OCI-LY3 (cell line): Measurements from ENCODE around the gene CCND1.

Experiments
- EZH2phosphoT487 ChIP-seq: fragments of 200-600 bp; shearing (Covaris generic); IDR thresholded peaks from 2 replicates; pipeline ENCODE4 v1.6.1; 2018; ENCODE audit warnings: antibody characterized with exemption, mixed run types, low read depth
- TF ChIP-seq, protein P1 (sequence below): fragments of 200-600, 300-600 bp; sonication (generic); IDR thresholded peaks from 2 replicates; pipeline ENCODE4 v1.5.1; 2014; ENCODE audit warnings: antibody characterized with exemption, low read length, low read depth

DNA sequence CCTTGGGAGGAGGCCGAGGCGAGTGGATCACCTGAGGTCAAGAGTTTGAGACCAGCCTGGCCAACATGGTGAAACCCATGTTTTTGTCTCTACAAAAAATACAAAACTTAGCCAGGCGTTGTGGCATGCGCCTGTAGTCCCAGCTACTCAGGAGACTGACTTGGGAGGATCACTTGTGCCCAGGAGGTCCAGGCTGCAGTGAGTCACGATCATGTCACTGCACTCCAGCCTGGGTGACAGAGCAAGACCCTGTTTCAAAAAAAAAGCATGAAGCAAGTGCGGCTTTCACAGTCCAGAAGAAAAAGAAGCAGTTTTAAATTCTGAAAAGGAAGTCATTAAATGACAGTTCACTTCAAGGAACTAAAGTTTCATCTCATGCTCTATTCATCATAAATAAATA is 41.3 kb downstream of the CCND1 start:
- TF ChIP-seq, protein P1, sequence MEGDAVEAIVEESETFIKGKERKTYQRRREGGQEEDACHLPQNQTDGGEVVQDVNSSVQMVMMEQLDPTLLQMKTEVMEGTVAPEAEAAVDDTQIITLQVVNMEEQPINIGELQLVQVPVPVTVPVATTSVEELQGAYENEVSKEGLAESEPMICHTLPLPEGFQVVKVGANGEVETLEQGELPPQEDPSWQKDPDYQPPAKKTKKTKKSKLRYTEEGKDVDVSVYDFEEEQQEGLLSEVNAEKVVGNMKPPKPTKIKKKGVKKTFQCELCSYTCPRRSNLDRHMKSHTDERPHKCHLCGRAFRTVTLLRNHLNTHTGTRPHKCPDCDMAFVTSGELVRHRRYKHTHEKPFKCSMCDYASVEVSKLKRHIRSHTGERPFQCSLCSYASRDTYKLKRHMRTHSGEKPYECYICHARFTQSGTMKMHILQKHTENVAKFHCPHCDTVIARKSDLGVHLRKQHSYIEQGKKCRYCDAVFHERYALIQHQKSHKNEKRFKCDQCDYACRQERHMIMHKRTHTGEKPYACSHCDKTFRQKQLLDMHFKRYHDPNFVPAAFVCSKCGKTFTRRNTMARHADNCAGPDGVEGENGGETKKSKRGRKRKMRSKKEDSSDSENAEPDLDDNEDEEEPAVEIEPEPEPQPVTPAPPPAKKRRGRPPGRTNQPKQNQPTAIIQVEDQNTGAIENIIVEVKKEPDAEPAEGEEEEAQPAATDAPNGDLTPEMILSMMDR: no peak
- no peak for TF ChIP-seq EZH2phosphoT487
